HepG2 (cell line): ENCODE measurements around the gene NHSL1.

ENCODE experiments used
- CHD4 ChIP-seq: fragments of 200-600 bp; sonication (generic); IDR thresholded peaks from 2 replicates; pipeline ENCODE4 v1.7.0; 2017; ENCODE audit warnings: mild to moderate bottlenecking, low read length, borderline replicate concordance
- CTCF ChIP-seq: sonication (generic); formaldehyde crosslinking; IDR thresholded peaks from 2 replicates; pipeline ENCODE4 v1.5.0; 2020; ENCODE audit warnings: mild to moderate bottlenecking, missing genetic modification reagents, moderate library complexity
- ELK4 ChIP-seq: sonication (generic); formaldehyde crosslinking; IDR thresholded peaks from 2 replicates; pipeline ENCODE4 v1.9.0; 2021; ENCODE audit warnings: missing genetic modification reagents, borderline replicate concordance
- RARG ChIP-seq: sonication (generic); formaldehyde crosslinking; IDR thresholded peaks from 2 replicates; pipeline ENCODE4 v1.4.0; 2020; ENCODE audit warnings: low read depth, mild to moderate bottlenecking, missing genetic modification reagents
- RXRA ChIP-seq: sonication (generic); formaldehyde crosslinking; IDR thresholded peaks from 2 replicates; pipeline ENCODE4 v1.5.1; 2020; ENCODE audit warnings: missing genetic modification reagents
- SRSF9 ChIP-seq: fragments of 200-400 bp; formaldehyde crosslinking; IDR thresholded peaks from 2 replicates; pipeline ENCODE4 v1.6.1; 2018; ENCODE audit warnings: borderline replicate concordance, mild to moderate bottlenecking, low read depth, low read length; ENCODE audit not compliant: insufficient read depth, poor library complexity, severe bottlenecking
- ZNF362 ChIP-seq: sonication (generic); formaldehyde crosslinking; IDR thresholded peaks from 2 replicates; pipeline ENCODE4 v1.4.0; 2020; ENCODE audit warnings: missing genetic modification reagents, mild to moderate bottlenecking, borderline replicate concordance

GRCh38 chr6:138500045-138500665, 861 bp upstream of the NHSL1 start:
- TF ChIP-seq RARG (CRISPR knock-in tag) (no peak), CTCF (no peak), ELK4 (CRISPR knock-in tag) (no peak), SRSF9 (no peak), ZNF362 (CRISPR knock-in tag) (no peak; the same call in 1 of the 2 replicates), RXRA (CRISPR knock-in tag) (no peak), CHD4 (0 out of 2 replicates have a peak, but pooled peaks have one; percentile 52)
